Stimulated activated CD4-positive, alpha-beta T cell treated with anti-CD3 and anti-CD28 coated beads, Interleukin-2, amount 100 ng/mL, for 4 hours (primary cell): ENCODE measurements around the gene ST7L.

ENCODE experiments used
- DNase-seq: peaks from one replicate; pipeline ENCODE4 v3.0.0-alpha.2; 2020; ENCODE audit warnings: low read depth

The ST7L gene

DNA sequence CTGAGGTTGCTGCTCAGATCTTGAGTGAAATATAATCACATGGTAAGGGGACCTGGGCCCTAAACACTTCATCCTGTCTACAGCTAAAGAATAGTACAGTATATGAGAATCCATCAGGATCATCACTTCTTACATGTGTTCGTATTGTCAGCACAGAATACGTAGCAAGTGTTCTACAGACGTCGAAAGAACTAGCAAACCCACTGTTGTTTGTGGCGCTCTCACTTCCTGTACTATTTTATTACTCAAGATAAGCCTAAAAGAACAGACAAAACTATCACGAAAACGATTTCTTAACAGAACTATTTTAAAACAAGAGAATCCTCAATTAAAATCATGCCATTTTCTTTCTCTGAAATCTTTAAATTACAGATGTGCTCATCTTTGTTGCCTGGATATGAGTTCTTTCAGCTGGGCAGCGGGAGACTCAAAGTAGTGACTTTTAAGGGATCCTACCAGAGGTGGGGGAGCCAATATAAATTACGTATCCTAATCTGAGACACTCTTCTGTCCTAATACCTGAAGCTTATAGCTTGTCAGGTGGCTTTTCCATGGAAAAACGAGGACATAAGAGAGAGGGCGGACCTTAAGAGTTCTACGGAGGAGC is 724 bp downstream of the ST7L start:
- no peak for DNase-seq

DNA sequence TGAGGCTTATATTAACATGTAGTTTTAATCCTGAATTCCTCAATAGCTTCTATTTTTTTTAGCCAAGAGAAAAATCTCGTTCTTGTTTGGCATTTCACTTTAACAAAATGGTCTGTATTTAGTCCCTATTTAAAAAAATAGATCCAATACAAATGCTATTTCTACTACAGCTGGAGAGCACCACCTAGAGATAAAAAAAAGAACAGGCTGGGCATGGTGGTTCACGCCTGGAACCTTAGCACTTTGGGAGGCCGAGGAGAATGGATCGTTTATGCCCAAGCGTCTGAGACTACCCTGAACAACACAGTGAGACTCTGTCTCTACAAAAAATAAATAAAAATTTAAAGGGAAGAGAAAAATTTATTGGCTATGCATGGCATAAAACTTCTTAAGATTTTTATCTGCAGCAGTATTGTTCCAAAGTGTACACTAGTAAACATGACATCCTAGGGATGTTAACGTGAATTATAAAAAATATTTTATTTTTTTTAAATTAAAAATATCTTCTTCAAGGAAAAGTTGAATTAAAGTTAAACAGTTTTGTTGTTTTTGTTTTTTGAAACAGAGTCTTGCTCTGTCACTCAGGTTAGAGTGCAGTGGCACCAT is 4.4 kb downstream of the ST7L start:
- no peak for DNase-seq

DNA sequence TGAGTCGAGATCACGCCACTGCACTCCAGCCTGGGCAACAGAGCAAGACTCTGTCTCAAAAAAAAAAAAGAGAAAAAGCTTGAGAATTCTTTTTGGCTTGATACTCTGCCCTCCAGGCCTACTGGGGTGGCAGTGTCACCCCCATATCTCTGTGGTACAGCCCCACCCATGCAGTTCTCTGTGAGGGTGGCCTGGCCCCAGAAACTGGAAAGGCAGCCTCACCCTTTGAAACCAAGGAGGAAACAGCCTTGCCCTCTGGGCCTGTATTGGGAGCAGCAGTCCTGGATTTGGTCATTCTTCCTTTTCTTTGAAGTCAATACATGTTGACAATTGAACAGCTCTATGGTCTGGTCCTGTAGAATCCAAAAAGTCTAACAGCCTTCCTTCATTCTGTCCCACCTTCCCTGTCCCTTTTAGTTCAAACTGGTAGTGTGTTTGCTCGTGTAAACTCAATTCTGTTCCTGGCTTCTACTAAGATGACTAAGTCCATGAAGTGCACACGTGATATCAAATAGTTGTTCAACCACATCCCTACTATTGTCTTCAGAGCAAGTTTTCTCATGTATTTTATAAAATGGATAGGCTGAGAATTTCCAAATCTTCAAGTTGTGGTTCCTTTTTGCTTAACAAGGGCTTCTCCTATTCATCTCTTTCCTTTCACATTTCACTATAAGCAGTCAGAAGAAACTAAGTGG is 13.2 kb downstream of the ST7L start:
- DNase-seq: no peak

DNA sequence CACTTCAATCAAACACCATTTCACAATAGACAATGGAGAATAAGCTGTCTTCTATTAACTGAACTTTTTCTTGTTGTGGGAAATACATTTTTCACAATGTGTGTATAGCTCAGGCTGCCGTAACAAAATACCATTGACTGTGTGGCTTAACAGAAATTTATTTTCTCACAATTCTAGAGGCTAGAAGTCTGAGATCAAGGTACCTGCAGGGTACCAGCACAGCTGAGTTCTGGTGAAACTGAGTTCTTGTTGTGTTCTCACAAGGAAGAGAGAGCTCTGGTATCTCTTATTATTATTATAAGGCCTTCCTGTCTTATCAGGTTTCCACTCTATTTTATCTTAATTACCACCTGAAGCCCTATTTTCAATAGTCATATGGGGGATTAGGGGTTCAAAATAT is 15.4 kb downstream of the ST7L start:
- DNase-seq: no peak

DNA sequence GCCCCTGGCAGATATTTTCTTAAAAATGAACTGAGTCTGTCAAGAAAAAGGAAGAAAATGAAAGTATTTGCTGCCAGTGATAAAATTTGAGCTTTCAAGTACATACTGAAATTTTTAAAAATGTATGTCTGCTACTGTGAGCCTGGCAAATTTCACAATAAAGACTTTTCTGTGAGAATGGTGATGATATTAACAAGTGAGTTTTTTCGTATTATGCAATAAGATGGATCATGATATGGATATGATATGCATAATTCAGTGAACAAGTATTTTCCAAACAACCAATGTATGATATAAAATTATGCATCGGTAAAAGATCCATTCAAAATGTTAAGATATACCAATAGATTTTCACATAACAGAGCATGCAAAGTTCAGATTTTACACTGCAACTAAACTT is 15.9 kb downstream of the ST7L start:
- no peak for DNase-seq

DNA sequence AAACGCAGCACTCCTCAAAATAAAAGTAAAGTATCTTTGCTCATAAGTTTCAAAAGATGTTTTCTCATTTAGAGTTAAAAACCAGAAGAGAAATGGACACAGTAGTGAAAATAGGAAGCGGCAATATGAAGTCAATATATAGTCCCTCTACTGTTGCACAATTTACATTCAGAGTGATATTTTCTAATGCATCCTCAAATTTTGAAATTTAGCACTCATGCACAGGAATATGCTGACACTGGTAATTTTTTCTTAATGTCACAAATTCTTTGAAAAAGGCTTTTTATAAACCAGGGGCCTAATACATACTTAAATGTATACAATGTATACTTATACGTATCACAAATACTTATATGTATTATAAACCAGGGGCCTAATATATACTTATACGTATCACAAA is 19.5 kb downstream of the ST7L start:
- DNase-seq: no peak

DNA sequence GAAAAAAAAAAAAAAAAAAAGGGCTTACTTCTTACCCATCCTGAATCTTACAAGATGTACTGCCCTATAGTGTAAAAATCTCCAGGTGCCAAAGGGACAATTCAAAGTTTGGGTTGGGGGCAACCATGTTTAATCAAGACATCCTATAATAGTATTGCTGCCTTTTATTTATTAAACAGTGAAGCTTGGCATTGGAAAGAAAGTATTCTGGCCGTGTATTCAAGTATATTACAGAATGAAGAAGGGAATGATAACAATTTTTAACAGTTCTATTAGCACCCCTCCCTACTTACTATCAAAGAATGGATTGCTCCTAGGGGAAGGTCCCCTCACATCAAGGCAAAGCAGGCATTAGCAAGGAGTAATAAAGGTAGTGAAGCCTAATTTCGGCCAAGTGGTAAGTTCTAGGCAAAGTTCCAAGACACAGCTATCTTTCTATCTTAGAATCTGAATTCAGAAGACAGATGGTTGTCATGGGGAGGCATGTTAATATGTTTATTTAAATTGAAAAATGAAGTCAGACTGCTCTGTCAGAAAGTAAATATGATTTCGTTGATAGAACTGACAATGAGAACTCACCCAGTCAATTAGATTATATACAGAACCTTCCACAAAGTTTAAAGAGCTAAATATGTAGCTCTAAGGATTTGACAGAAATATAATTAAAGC is 24.6 kb downstream of the ST7L start:
- DNase-seq: no peak

DNA sequence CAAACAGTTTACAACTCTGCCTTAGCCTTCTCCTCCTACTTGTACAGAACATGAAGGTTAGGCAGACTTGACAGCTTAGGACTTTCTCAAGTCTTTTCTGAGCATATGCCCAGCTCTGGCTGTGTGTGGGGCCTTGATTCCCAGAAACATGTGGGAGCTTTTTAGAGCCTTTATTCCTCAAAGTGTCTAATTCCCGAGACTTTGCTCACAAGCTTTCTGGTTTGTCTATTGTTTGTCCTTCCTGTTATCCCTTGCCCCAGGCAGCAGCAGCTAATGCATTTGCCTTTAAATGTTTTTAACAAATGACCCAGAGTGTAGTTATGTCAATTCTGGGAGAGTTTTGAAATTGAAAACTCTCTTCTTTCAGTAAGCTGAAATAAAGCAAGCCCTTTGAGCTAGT is 29.2 kb downstream of the ST7L start:
- DNase-seq: no peak

DNA sequence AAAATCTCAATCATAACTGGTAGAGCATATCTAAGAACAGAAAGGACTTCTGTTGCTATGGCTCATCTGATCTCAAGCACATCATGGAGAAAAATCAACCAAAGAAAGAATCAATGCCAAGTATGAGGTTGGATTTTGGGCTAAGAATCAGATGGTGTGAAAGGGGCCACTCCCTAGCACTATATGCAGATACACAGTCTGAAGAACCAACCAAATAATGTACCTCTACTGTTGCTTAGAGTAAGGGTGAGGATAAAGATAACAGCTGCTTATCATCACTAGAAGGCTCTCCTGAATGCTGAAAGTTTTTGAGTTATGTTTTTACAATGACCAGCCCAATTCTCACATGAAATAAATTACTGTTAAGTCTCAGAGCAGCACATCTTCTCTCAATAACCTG is 35.6 kb downstream of the ST7L start:
- DNase-seq: no peak

DNA sequence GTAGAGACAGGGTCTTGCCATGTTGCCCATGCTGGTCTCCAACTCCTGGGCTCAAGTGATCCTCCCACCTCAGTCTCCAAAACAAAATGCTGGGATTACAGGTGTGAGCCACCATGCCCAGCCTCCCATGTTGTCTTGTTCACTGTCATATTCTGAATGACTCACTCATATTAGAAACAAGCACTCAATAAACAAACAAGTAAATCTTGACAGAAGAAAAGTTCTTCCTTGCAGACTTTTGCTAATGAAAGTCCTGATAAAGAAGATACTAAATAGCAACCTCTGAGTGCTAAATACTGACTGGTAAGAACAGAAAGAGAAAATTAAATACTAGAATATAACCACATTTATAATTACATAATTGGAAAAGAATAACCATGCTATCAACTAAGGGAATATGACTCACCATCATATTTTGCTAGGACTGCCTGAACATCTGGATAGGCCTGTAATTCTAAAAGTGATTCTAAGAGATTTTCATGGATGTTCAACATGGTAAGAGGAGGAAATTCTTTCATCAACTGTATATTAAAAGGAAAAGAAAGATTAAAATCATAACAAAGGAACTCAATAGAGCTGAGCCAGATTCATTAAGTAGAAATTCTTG is 37.3 kb downstream of the ST7L start:
- no peak for DNase-seq

DNA sequence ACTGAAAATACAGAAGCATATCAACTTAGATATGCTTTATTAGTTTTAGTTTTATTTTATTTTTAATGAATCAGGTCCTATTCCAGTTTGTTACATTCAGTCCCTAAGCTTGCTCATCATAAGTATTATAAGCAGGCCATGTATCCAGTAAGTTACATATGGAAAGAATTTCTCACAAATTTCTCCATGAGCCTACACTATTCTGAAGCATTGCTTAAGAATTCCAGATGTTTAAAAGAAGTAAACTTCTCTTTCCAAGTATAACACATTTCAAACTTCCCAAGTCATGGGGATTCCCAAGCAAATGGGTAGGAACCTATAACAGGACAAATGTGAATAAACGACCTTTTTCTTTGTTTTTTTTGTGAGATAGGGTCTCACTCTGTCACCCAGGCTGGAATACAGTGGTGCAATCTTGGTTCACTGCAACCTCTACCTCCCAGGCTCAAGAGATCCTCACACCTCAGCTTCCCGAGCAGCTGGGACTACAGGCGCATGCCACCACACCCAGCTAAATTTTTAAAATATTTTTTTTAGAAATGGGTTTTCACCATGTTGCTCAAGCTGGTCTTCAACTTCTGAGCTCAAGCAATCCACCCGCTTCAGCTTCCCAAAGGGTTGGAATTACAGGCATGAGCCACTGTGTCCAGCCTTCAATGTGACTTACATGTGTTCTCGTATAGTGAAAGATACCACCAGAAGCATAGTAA is 39.0 kb downstream of the ST7L start:
- no peak for DNase-seq

DNA sequence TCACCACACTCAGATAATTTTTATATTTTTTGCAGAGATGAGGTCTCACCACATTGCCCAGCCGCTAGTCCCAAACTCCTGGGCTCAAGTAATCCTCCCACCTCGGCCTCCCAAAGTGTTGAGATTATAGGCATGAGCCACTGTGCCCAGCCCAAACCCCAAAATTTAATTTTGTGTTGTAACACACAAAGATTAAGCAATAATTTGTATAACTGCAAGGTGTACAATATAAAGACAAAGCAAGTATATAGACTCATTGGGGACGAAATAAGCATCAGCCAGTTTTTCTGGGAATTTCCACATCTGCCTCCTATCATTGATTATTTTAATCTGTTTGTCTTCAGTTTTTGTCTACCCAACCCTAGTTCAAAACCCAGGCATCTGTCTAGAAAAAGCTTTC is 42.7 kb downstream of the ST7L start:
- no peak for DNase-seq

DNA sequence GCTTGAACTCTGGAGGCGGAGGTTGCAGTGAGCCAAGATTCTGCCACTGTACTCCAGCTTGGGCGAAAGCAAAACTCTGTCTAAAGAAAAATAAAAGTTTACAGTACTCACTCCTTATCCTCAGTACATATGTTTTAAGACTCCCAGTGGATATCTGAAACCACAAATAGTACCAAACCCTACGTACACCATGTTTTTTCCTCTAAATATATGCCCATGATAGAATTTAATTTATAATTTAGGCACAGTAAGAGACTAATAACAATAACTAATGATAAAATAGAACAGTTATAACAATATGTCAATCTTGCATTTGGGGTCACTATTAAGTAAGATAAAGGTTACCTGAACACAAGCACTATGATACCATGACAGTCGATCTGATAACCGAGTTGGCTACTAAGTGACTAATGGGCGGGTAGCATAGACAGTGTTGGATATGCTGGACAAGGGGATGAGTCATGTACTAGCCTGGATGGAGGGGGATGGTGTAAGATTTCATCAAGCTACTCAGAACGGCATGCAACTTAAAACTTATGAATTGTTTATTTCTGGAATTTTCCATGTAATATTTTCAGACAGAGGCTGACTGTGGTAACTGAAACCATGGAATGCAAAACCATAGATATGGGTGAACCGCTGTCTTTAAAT is 43.7 kb downstream of the ST7L start:
- DNase-seq: no peak

DNA sequence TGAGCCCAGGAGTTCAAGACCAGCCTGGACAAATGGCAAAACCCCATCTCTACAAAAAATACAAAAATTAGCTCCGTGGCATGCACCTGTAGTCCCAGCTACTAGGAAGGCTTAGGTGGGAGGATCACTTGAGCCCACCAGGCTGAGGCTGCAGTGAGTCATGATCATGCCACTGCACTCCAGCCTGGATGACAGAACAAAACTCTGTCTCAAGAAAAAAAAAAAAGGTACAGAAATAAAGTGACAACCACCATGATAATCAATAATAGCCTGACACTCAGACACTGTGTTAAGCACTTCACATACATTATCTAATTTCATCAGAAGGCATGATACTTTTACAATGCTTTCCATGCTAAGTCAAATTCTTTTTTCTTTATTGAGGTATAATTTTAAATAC is 53.1 kb downstream of the ST7L start:
- no peak for DNase-seq

DNA sequence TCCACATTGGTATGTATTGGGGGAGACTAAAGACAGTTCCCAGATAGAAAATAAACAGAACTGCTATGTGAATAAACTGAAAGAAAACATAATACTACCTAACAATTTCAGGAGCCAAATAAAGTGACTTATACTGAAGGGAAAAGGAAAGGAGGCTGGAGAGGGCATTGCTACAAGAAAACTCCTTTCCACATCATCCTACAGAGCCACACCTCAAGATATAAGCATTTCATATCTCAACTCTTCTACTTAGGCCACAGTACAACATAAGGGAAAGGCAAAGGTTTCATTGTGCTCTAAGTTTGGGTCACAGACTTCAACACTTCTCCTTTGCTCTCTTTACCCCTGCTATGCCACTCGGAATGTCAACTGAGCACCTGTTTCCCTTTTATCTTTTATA is 54.9 kb downstream of the ST7L start:
- DNase-seq: no peak

DNA sequence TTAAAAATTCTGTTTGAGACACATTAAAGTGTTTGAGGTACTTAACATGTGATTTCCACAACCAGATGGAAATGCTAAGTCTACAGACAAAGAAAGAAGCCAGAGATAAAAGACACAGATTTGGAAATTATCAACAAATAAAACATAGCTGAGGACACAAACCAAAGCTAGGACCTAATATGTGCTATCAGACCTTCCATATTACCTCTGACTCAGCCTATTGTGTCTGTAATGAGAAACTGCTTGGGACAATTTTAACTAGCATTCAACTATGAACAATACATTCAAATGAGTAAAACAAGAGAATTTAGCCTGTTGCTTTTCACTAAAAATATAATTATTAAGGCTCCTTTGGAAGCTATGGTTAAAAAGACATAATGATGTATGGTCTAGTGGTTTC is 55.6 kb downstream of the ST7L start:
- DNase-seq: no peak

DNA sequence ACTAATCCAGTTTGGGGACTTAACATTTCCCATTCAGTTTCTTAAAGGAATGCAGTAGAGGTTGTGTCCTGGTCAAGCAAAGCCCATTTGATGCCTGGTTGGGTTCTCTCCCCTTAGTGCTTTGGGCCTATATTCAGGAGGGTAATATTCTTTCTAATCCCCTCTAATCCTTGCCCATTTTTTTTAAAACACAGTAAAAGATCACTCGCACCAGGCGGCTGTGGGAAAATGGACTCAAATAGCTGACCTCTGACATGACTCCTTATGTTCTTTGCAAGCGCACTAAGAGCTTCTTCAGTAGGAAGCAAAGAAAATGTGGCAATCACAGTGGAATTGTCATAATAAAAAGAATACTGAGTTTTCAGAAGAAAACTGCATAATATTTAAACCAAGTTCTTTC is 60.3 kb downstream of the ST7L start:
- no peak for DNase-seq

DNA sequence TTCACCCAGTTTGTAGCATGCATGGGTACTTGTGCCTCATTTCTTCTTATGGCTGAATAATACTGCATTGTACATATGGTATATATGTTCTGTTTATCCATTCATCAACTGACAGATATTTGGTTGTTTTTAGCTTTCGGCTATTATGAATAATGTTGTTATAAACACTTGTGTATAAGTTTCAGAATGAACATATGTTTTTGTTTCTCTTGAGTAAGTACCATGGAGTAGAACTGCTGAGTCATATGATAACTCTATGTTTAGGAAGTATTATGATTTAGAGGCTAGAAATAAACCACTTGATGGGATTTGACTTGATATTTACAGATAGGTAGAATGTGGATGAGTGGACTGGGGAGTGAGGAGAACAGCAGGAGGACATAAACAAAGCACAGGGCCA is 61.6 kb downstream of the ST7L start:
- no peak for DNase-seq

DNA sequence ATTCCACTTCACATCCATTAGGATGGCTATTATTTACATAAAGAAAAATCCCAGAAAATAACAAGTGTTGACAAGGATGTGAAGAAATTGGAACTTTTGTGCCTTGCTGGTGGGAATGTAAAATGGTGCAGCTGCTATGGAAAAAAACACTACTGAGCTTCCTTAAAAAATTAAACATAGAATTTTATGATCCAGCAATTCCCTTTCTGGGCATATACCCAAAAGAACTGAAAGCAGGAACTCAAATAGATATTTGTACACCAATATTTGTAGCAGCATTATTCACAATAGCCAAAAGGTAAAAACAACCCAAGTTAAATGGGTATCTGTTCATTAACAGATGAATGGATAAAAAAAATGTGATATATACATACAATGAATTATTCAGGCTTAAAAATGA is 64.5 kb downstream of the ST7L start:
- DNase-seq: no peak

DNA sequence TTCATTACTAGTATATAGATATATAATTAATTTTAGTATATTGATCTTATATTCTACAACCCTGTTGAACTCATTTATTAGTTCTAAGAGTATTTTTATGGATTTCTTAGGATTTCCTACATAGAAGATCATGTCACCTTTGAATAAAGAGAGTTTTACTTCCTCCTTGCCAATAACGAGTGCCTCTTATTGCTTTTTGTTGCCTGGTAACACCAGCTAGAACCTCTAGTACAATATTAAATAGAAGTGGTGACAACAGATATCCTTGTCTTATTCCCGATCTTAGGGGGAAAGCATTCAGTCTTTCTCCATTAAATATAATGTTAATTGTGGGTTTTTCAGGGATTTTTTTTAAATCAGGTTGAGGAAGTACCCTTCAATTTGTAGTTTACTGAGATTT is 69.4 kb downstream of the ST7L start:
- DNase-seq: no peak

DNA sequence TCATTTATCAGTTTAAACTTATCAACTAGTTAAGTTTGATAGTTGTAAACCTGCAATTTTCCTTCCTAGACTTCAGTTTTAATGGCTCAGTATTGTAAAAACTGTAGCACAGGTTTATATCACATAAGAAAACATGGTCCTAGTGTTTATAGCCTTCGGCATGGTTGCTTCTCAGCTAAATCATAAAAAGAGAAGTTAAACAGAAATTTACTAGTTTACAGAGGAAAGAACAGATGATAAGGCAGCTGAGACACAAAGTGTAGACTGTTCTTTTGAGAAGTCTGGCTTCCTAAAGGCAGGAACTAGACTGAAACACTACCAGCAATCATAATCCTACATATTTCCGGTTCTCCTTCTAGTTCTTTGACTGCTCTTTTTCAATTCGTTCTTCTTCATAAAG is 70.4 kb downstream of the ST7L start:
- no peak for DNase-seq

DNA sequence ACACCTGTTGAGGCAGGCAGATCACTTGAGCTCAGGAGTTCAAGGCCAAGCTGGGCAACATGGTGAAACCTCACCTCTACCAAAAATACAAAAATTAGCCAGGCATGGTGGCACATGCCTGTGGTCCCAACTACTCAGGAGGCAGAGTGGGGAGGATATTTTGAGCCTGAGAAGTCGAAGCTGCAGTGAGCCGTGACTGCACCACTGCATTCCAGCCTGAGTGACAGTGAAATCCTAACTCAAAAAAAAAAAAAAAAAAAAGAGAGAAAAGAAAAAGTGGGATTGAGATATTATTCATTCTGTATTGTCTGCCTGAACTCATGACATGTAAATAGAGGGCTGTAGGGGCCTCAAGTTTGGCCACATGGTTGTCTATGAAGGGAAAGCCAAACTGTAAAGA is 72.9 kb downstream of the ST7L start:
- no peak for DNase-seq
